Astrocyte (in vitro differentiated cells and primary cell): Measurements from ENCODE around the gene ACSBG1. TPM values are rescaled to one million over a fixed set of nuclear protein-coding genes. Genes with fewer than 3 reads are reported as not detected.

ENCODE experiments used
- DNase-seq: peaks from one replicate; pipeline ENCODE4 v3.0.0-alpha.2; 2010; ENCODE audit warnings: low read depth
- FAIRE-seq: peaks from 2 replicates; lab custom pipeline; 2011; peaks lifted over from hg19 to GRCh38; lab: Jason Lieb, UNC
- H2AFZ ChIP-seq: 2 replicates; pipeline ENCODE4 v1.6.0; 2012; ENCODE audit warnings: low read depth, low read length, inconsistent platforms
- H3K27ac ChIP-seq: 2 replicates; pipeline ENCODE4 v1.5.1; 2011; ENCODE audit warnings: low read depth, low read length, inconsistent platforms
- H3K27me3 ChIP-seq: 2 replicates; pipeline ENCODE4 v1.6.0; 2011; ENCODE audit warnings: low read length, inconsistent platforms; ENCODE audit not compliant: insufficient read depth
- H3K36me3 ChIP-seq: 2 replicates; pipeline ENCODE4 v1.5.1; 2011; ENCODE audit warnings: low read length, inconsistent platforms; ENCODE audit not compliant: insufficient read depth
- H3K4me1 ChIP-seq: 2 replicates; pipeline ENCODE4 v1.5.1; 2011; ENCODE audit warnings: low read length, inconsistent platforms; ENCODE audit not compliant: insufficient read depth
- H3K4me2 ChIP-seq: 2 replicates; pipeline ENCODE4 v1.6.0; 2012; ENCODE audit warnings: low read length, inconsistent platforms
- H3K4me3 ChIP-seq: 2 replicates; pipeline ENCODE4 v1.5.1; 2011; ENCODE audit warnings: low read depth, mild to moderate bottlenecking, low read length, inconsistent platforms; ENCODE audit not compliant: insufficient read depth
- H3K79me2 ChIP-seq: 2 replicates; pipeline ENCODE4 v1.6.0; 2012; ENCODE audit warnings: mild to moderate bottlenecking, low read length, inconsistent platforms; ENCODE audit not compliant: insufficient read depth
- H3K9ac ChIP-seq: 2 replicates; pipeline ENCODE4 v1.6.0; 2012; ENCODE audit warnings: mild to moderate bottlenecking, low read length, inconsistent platforms
- H3K9me3 ChIP-seq: 2 replicates; pipeline ENCODE4 v1.5.1; 2012; ENCODE audit warnings: low read depth, mild to moderate bottlenecking, low read length, inconsistent platforms; ENCODE audit not compliant: insufficient read depth
- H4K20me1 ChIP-seq: 2 replicates; pipeline ENCODE4 v1.6.0; 2012; ENCODE audit warnings: low read length, inconsistent platforms; ENCODE audit not compliant: insufficient read depth
- H3K27ac Mint-ChIP-seq: one replicate; pipeline ENCODE4 v1.8.0; 2021; ENCODE audit warnings: mild to moderate bottlenecking, mixed read lengths; ENCODE audit not compliant: unreplicated experiment
- H3K27me3 Mint-ChIP-seq: one replicate; pipeline ENCODE4 v1.8.0; 2021; ENCODE audit warnings: low read depth, mixed read lengths; ENCODE audit not compliant: unreplicated experiment
- H3K36me3 Mint-ChIP-seq: one replicate; pipeline ENCODE4 v1.8.0; 2021; ENCODE audit warnings: low read depth, mixed read lengths; ENCODE audit not compliant: unreplicated experiment
- H3K4me1 Mint-ChIP-seq: one replicate; pipeline ENCODE4 v1.8.0; 2021; ENCODE audit warnings: low read depth, mixed read lengths; ENCODE audit not compliant: unreplicated experiment
- H3K4me3 Mint-ChIP-seq: one replicate; pipeline ENCODE4 v1.8.0; 2021; ENCODE audit warnings: mild to moderate bottlenecking, moderate library complexity, mixed read lengths; ENCODE audit not compliant: unreplicated experiment
- H3K9me3 Mint-ChIP-seq: one replicate; pipeline ENCODE4 v1.8.0; 2021; ENCODE audit warnings: mild to moderate bottlenecking, mixed read lengths; ENCODE audit not compliant: unreplicated experiment
- CTCF ChIP-seq: IDR thresholded peaks from 2 replicates; pipeline ENCODE4 v1.5.1; 2011; ENCODE audit warnings: low read depth, mild to moderate bottlenecking, inconsistent platforms, low read length, moderate library complexity; ENCODE audit not compliant: insufficient read depth
- EZH2 ChIP-seq: IDR thresholded peaks from 2 replicates; pipeline ENCODE4 v1.6.1; 2012; ENCODE audit warnings: mild to moderate bottlenecking, low read length, inconsistent platforms; ENCODE audit not compliant: insufficient read depth
- total RNA-seq: library from RNA; stranded (reverse); gene quantifications from 2 replicates; pipeline ENCODE4 v1.2.1, GENCODE V29; 2021

Gene ACSBG1
- total RNA-seq, 1 donor from 2014 or later: not detected

GRCh38 chr15:78148392-78149067 is 85.8 kb downstream of the ACSBG1 start:
- Mint-ChIP-seq H3K27ac (peak overlapping the region; percentile 89), H3K9me3 (no peaks in the 10 kb centered on the region), H3K4me3 (peak overlapping the region; percentile 90), H3K4me1 (peaks cover 5% of the 10 kb centered on the region), H3K27me3 (no peaks in the 10 kb centered on the region), H3K36me3 (peaks cover 6% of the 10 kb centered on the region)
- peak overlapping the region; percentile 95 for H3K4me3 ChIP-seq
- H2AFZ ChIP-seq: peak overlapping the region; percentile 86
- peak overlapping the region; percentile 73 for H3K27ac ChIP-seq
- no peaks in the 10 kb centered on the region for H3K9me3 ChIP-seq
- H4K20me1 ChIP-seq: peaks cover 25% of the 10 kb centered on the region
- peak overlapping the region; percentile 98 for H3K4me2 ChIP-seq
- peaks cover 14% of the 10 kb centered on the region for H3K4me1 ChIP-seq
- no peaks in the 10 kb centered on the region for H3K36me3 ChIP-seq
- DNase-seq: no peak
- no peaks in the 10 kb centered on the region for H3K27me3 ChIP-seq
- H3K79me2 ChIP-seq: peaks cover 38% of the 10 kb centered on the region
- FAIRE-seq: no peak
- H3K9ac ChIP-seq: peak overlapping the region; percentile 93
- no peak for TF ChIP-seq EZH2
- no peak for TF ChIP-seq CTCF

- H3K36me3 Mint-ChIP-seq: peaks cover 6% of the 10 kb centered on the region
Measured at GRCh38 chr15:78147566-78147965, 86.8 kb downstream of the ACSBG1 start.

More at GRCh38 chr15:78147566-78147965, 86.8 kb downstream of the ACSBG1 start:
- TF ChIP-seq EZH2 (no peak), CTCF (no peak)
- Histone ChIP-seq H4K20me1 (peaks cover 16% of the 10 kb centered on the region), H3K9ac (no peak overlapping the region), H3K9me3 (no peaks in the 10 kb centered on the region), H3K36me3 (no peaks in the 10 kb centered on the region), H3K79me2 (peaks cover 29% of the 10 kb centered on the region), H3K4me1 (peaks cover 14% of the 10 kb centered on the region), H3K4me3 (no peak overlapping the region), H3K27me3 (no peaks in the 10 kb centered on the region), H2AFZ (no peak overlapping the region), H3K4me2 (no peak overlapping the region), H3K27ac (no peak overlapping the region)
- no peaks in the 10 kb centered on the region for H3K27me3 Mint-ChIP-seq
- DNase-seq (no peak), FAIRE-seq (no peak)
- peaks cover 5% of the 10 kb centered on the region for H3K4me1 Mint-ChIP-seq
- no peaks in the 10 kb centered on the region for H3K9me3 Mint-ChIP-seq
- no peak overlapping the region for H3K27ac Mint-ChIP-seq
- peak overlapping the region; percentile 67 for H3K4me3 Mint-ChIP-seq
